CD14-positive monocyte (primary cell): ENCODE results near the gene LIF. TPM values are rescaled to one million over a fixed set of nuclear protein-coding genes. Genes with fewer than 3 reads are reported as not detected.
A peak's percentile ranks its signal among the peaks of the same experiment; 100 is the strongest.

ENCODE experiments used
- DNase-seq, 3 donors: peaks; one replicate each; pipeline ENCODE4 v3.0.0-alpha.2; 2011 to 2022
- H2AFZ ChIP-seq: 2 replicates; pipeline ENCODE4 v1.6.0; 2012; ENCODE audit warnings: mild to moderate bottlenecking, low read depth, low read length, inconsistent platforms; ENCODE audit not compliant: insufficient read depth, poor library complexity, severe bottlenecking
- H3K27ac ChIP-seq, 2 donors: 1 replicate in 1 of 2; 2 replicates in 1 of 2; pipeline ENCODE4 v1.5.1; 2012 to 2013; ENCODE audit warnings: low read length in 2 of 2, control low read depth in 1 of 2, inconsistent platforms in 1 of 2, low read depth in 1 of 2, mild to moderate bottlenecking in 1 of 2
- H3K27me3 ChIP-seq, 2 donors: one replicate each; pipeline versions ENCODE4 v1.6.0 to v1.6.1; 2011 to 2013; ENCODE audit warnings: low read length in 2 of 2; ENCODE audit not compliant: control insufficient read depth in 2 of 2, insufficient read depth in 2 of 2
- H3K36me3 ChIP-seq, 2 donors: replicated peaks in 1 of 2; 1 replicate in 1 of 2; 2 replicates in 1 of 2; pipeline versions ENCODE4 v1.5.1 to v1.6.1; 2012 to 2013; ENCODE audit warnings: low read length in 2 of 2, control low read depth in 1 of 2, inconsistent platforms in 1 of 2, mild to moderate bottlenecking in 1 of 2; ENCODE audit not compliant: insufficient read depth in 2 of 2, control insufficient read depth in 1 of 2
- H3K4me1 ChIP-seq, 2 donors: 1 replicate in 1 of 2; 2 replicates in 1 of 2; pipeline versions ENCODE4 v1.5.1 to v1.6.1; 2012 to 2013; ENCODE audit warnings: low read length in 2 of 2, control low read depth in 1 of 2, inconsistent platforms in 1 of 2, mild to moderate bottlenecking in 1 of 2, moderate library complexity in 1 of 2; ENCODE audit not compliant: insufficient read depth in 2 of 2, control insufficient read depth in 1 of 2
- H3K4me2 ChIP-seq: replicated peaks from 2 replicates; pipeline ENCODE3; 2012; ENCODE audit warnings: low read length, moderate library complexity, mild to moderate bottlenecking; ENCODE audit not compliant: poor library complexity, severe bottlenecking; ENCODE audit errors: extremely low read depth
- H3K4me3 ChIP-seq, 3 experiments: fragments of 200-600 bp in 1 of 3; sonication (generic) in 1 of 3; replicated peaks in 1 of 3; 1 replicate in 2 of 3; 2 replicates in 1 of 3; pipeline ENCODE4 v1.5.1; 2011 to 2013; ENCODE audit warnings: low read length in 3 of 3, mild to moderate bottlenecking in 3 of 3, control low read depth in 2 of 3, low read depth in 2 of 3, inconsistent platforms in 1 of 3, moderate library complexity in 1 of 3
- H3K79me2 ChIP-seq: 2 replicates; pipeline ENCODE4 v1.6.0; 2012; ENCODE audit warnings: mild to moderate bottlenecking, control low read depth, inconsistent platforms, low read length, moderate library complexity; ENCODE audit not compliant: insufficient read depth
- H3K9ac ChIP-seq: 2 replicates; pipeline ENCODE4 v1.6.0; 2017; ENCODE audit warnings: low read length, mild to moderate bottlenecking; ENCODE audit not compliant: insufficient read depth, poor library complexity, severe bottlenecking
- H3K9me3 ChIP-seq, 2 donors: replicated peaks in 1 of 2; 1 replicate in 1 of 2; 2 replicates in 1 of 2; pipeline versions ENCODE4 v1.5.1 to v1.6.1; 2012 to 2013; ENCODE audit warnings: low read length in 2 of 2, control low read depth in 1 of 2; ENCODE audit not compliant: control insufficient read depth in 1 of 2, insufficient read depth in 1 of 2
- H4K20me1 ChIP-seq: 2 replicates; pipeline ENCODE4 v1.6.0; 2012; ENCODE audit warnings: mild to moderate bottlenecking, low read length, control low read depth, moderate library complexity; ENCODE audit not compliant: insufficient read depth
- H3K27ac Mint-ChIP-seq, 7 donors: one replicate each; pipeline ENCODE4 v1.8.0; 2020; ENCODE audit warnings: mild to moderate bottlenecking in 7 of 7, mixed read lengths in 7 of 7, moderate library complexity in 6 of 7, inconsistent platforms in 2 of 7
- H3K27me3 Mint-ChIP-seq, 3 donors: one replicate each; pipeline ENCODE4 v1.8.0; 2021 to 2022; ENCODE audit warnings: low read depth in 3 of 3, mild to moderate bottlenecking in 3 of 3, mixed read lengths in 3 of 3, moderate library complexity in 3 of 3, inconsistent platforms in 1 of 3
- H3K36me3 Mint-ChIP-seq, 2 donors: one replicate each; pipeline ENCODE4 v1.8.0; 2020; ENCODE audit warnings: mixed read lengths in 2 of 2, inconsistent platforms in 1 of 2, mild to moderate bottlenecking in 1 of 2
- H3K4me1 Mint-ChIP-seq: one replicate; pipeline ENCODE4 v1.8.0; 2020; ENCODE audit warnings: mild to moderate bottlenecking, mixed read lengths
- H3K4me3 Mint-ChIP-seq, 2 donors: one replicate each; pipeline ENCODE4 v1.8.0; 2020; ENCODE audit warnings: mild to moderate bottlenecking in 2 of 2, mixed read lengths in 2 of 2, moderate library complexity in 1 of 2
- H3K9me3 Mint-ChIP-seq, 7 donors: one replicate each; pipeline ENCODE4 v1.8.0; 2020 to 2022; ENCODE audit warnings: mixed read lengths in 7 of 7, mild to moderate bottlenecking in 6 of 7, moderate library complexity in 6 of 7, inconsistent platforms in 2 of 7
- WGBS: methylation state at CpG from one replicate; pipeline ENCODE4 v1.1.5; 2013; ENCODE audit warnings: missing lambda C conversion rate; ENCODE audit not compliant: insufficient coverage; 5-methylcytosine and 5-hydroxymethylcytosine counted together
- intact Hi-C, 2 donors: fragments of 100-400 bp; cut with micrococcal nuclease; formaldehyde crosslinking; loops; one replicate each; pipeline versions ENCODE4 v1.15.0 to v1.15.1; 2023
- polyA plus RNA-seq, 3 donors: library from polyadenylated mRNA; depleted of rRNA in 1 of 3; unstranded in 2 of 3; stranded (reverse) in 1 of 3; fragments of 300-500 nt in 2 of 3; fragments of >200 nt in 1 of 3; fragmentation: Illumina TruSeq in 2 of 3; gene quantifications; 1 replicate in 2 of 3; 2 replicates in 1 of 3; pipeline ENCODE4 v1.2.3, GENCODE V29; 2012 to 2021
- TF ChIP-seq, protein P1 (sequence below): fragments of 200-600 bp; IDR thresholded peaks from one replicate; pipeline ENCODE4 v1.8.0; 2022; ENCODE audit warnings: antibody characterized with exemption, mild to moderate bottlenecking

The LIF gene
- polyA plus RNA-seq, 3 donors: 7.0 TPM; not detected in 2

DNA sequence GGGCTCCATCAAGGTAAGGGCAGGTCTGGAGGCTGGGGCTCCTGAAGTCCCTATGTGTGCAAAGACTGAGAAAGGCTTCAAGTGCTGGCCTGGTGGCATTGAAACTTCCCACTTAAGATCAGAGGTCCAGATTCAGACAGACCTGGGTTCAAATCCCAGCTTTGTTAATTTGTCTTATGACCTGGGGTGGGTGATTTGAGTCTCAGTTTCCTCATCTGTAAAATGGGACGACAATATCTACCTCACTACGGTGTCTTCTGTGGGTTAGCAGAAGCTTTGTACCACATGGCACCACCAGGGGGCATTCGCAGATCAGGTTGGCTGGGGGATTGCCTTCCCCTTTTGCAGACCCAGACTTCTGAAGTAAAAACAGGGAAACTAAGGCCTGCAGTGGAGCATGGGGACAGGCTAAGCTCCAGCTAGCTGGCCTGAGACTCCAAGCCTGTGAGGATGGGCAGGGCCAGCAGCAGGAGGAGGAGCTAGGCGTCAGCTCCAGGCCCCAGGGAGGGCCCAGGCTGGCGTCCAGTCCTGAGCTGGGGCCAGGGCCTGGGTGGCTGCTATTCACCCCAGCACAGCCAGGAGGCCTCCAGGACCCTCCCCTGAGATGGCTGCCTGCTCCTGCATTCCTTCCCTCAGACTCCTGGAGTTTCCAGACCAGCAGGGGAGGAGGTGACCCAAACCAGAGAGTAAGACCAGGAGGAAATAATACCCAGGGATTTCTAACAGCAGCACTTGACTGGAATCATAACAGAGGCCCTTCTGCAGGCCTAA, 41.3 kb upstream of the LIF start:
- peak overlapping the region; percentile 83 to 86 for H3K4me3 Mint-ChIP-seq

More for the DNA sequence above, 41.3 kb upstream of the LIF start:
- Histone ChIP-seq H3K79me2 (no peaks in the 10 kb centered on the region), H3K4me1 (peaks cover 34 to 59% of the 10 kb centered on the region in 2 donors), H3K36me3 (peaks cover 9 to 20% of the 10 kb centered on the region in 2 donors), H3K4me2 (peak overlapping the region; percentile 90), H2AFZ (peak overlapping the region; percentile 50), H3K27ac (no peak overlapping the region), H3K9me3 (no peaks in the 10 kb centered on the region), H3K4me3 (peak overlapping the region in 1 of 3 experiments; percentile 82), H3K27me3 (no peaks in the 10 kb centered on the region), H3K9ac (peak overlapping the region; percentile 65), H4K20me1 (no peaks in the 10 kb centered on the region)
- 0% methylated on average over 4 of the region's 5 CpGs for WGBS
- Mint-ChIP-seq H3K36me3 (peaks cover 19 to 21% of the 10 kb centered on the region in 2 donors), H3K4me1 (peaks cover 47% of the 10 kb centered on the region), H3K27me3 (peaks cover 0 to 4% (median 2%) of the 10 kb centered on the region in 3 donors), H3K9me3 (peaks cover 0 to 4% (median 0%) of the 10 kb centered on the region in 7 donors), H3K27ac (peak overlapping the region; percentile 42 to 89 (median 58))
- DNase-seq: peak; percentile 78 to 90 (median 89)
- intact Hi-C loops: loop anchor here (1.0 to 10.0 kb wide), 8 partner anchors 12 to 183 kb away; partner anchors contain the start of genes RNF215 (in 1 of the 2) and TBC1D10A (in 1 of the 2)
- TF ChIP-seq, protein P1, sequence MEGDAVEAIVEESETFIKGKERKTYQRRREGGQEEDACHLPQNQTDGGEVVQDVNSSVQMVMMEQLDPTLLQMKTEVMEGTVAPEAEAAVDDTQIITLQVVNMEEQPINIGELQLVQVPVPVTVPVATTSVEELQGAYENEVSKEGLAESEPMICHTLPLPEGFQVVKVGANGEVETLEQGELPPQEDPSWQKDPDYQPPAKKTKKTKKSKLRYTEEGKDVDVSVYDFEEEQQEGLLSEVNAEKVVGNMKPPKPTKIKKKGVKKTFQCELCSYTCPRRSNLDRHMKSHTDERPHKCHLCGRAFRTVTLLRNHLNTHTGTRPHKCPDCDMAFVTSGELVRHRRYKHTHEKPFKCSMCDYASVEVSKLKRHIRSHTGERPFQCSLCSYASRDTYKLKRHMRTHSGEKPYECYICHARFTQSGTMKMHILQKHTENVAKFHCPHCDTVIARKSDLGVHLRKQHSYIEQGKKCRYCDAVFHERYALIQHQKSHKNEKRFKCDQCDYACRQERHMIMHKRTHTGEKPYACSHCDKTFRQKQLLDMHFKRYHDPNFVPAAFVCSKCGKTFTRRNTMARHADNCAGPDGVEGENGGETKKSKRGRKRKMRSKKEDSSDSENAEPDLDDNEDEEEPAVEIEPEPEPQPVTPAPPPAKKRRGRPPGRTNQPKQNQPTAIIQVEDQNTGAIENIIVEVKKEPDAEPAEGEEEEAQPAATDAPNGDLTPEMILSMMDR: peak; percentile 71
